Adipocyte (in vitro differentiated cells): ENCODE results near the gene STX1B.
A peak's percentile ranks its signal among the peaks of the same experiment; 100 is the strongest.

ENCODE experiments used
- DNase-seq: peaks from one replicate; pipeline ENCODE4 v3.0.0-alpha.2; 2015; ENCODE audit warnings: low read depth
- H3K27me3 ChIP-seq: replicated peaks from 2 replicates; pipeline ENCODE4 v1.7.0; 2013; ENCODE audit warnings: mild to moderate bottlenecking, low read length, moderate library complexity; ENCODE audit not compliant: control insufficient read depth, insufficient read depth
- H3K36me3 ChIP-seq: 2 replicates; pipeline ENCODE4 v1.7.0; 2013; ENCODE audit warnings: low read length, mild to moderate bottlenecking, moderate library complexity; ENCODE audit not compliant: control insufficient read depth, insufficient read depth, severe bottlenecking
- H3K4me1 ChIP-seq: 2 replicates; pipeline ENCODE4 v1.7.0; 2013; ENCODE audit warnings: mild to moderate bottlenecking, low read length, moderate library complexity; ENCODE audit not compliant: control insufficient read depth, insufficient read depth
- H3K4me3 ChIP-seq: 2 replicates; pipeline ENCODE4 v1.7.0; 2013; ENCODE audit warnings: mild to moderate bottlenecking, low read length, moderate library complexity
- H3K9ac ChIP-seq: 2 replicates; pipeline ENCODE4 v1.7.0; 2013; ENCODE audit warnings: mild to moderate bottlenecking, low read length, moderate library complexity
- H3K9me3 ChIP-seq: 2 replicates; pipeline ENCODE4 v1.7.0; 2013; ENCODE audit warnings: mild to moderate bottlenecking, low read length, moderate library complexity; ENCODE audit not compliant: control insufficient read depth

STX1B gene

DNA sequence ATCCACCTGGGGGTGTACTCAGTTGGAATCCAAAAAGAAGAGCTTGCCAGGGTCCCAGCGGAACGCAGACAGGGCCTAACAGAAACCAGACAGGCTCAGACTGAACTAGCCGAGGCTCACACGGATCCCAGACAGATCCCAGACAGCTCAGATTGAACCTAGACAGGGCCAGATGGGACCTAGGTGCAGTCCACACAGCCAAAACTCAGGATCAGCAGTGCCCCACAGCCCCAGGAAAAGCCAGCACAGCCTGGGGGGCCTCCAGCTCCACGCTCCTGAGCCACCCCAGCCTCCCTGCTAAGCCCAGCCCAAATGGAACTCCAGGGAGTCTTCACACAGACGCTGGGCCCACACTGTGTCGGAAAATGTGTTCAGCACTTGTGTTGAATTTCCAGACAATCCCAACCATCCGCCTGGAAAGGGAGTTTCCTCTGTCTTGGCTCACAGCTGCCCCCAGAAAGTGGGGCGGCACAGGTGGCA is 7.5 kb downstream of the STX1B start:
- Histone ChIP-seq H3K36me3 (no peaks in the 10 kb centered on the region), H3K4me1 (peaks cover 28% of the 10 kb centered on the region), H3K9me3 (no peaks in the 10 kb centered on the region), H3K27me3 (no peaks in the 10 kb centered on the region), H3K4me3 (no peak overlapping the region), H3K9ac (no peak overlapping the region)
- DNase-seq: no peak

GRCh38 chr16:31002250-31002700 is 8.2 kb downstream of the STX1B start:
- Histone ChIP-seq H3K4me3 (no peak overlapping the region), H3K9ac (no peak overlapping the region), H3K9me3 (no peaks in the 10 kb centered on the region), H3K4me1 (peaks cover 34% of the 10 kb centered on the region), H3K36me3 (no peaks in the 10 kb centered on the region), H3K27me3 (no peaks in the 10 kb centered on the region)
- no peak for DNase-seq

DNA sequence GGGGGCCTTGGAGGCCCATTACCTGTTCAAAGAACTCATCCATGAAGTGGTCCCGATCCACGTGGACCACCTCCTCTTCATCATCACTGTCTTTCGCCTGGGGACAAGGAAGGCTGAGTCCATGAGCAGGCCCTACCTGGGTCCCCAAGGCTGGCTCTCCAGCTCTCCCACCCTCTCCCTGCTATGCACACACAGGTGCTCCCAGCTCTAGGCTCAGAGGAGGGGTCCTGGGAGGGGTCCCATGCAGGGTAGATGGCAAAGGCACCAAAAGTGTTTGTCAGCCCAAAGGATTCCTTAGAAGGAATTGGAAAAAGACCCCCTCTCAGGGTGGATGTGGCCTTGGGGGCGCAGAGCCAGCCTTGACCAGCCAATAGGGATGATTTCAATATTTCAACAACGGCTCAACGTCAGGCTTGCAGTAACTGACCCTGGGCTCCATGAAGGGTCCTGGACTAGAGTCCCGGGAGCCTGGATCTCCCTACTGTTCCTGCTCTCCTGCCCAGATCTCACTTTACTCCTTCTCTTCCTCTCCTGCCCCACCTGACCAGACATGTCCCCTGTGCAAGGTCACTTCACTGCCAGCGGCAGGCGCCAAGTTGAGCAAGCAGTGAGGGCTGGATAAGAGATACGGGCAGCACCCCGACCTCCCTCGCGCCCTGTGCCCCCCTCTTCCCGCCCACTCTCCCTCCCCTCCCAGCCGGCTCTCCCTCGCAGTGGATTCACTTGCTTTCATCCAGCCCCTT is 8.8 kb downstream of the STX1B start:
- Histone ChIP-seq H3K4me1 (peaks cover 34% of the 10 kb centered on the region), H3K9ac (no peak overlapping the region), H3K4me3 (no peak overlapping the region), H3K36me3 (no peaks in the 10 kb centered on the region), H3K9me3 (no peaks in the 10 kb centered on the region), H3K27me3 (no peaks in the 10 kb centered on the region)
- no peak for DNase-seq

- Histone ChIP-seq H3K27me3 (no peaks in the 10 kb centered on the region), H3K4me3 (no peak overlapping the region), H3K9me3 (no peaks in the 10 kb centered on the region), H3K9ac (no peak overlapping the region), H3K36me3 (no peaks in the 10 kb centered on the region), H3K4me1 (peaks cover 36% of the 10 kb centered on the region)
- DNase-seq: no peak
Observed at GRCh38 chr16:31000671-31001382, 9.6 kb downstream of the STX1B start.

- Histone ChIP-seq H3K9me3 (no peaks in the 10 kb centered on the region), H3K4me3 (no peak overlapping the region), H3K27me3 (no peaks in the 10 kb centered on the region), H3K9ac (peak overlapping the region; percentile 59), H3K36me3 (no peaks in the 10 kb centered on the region), H3K4me1 (peaks cover 36% of the 10 kb centered on the region)
- DNase-seq: peak; percentile 18
Observed at GRCh38 chr16:30998852-30999761, 11.3 kb downstream of the STX1B start.

DNA sequence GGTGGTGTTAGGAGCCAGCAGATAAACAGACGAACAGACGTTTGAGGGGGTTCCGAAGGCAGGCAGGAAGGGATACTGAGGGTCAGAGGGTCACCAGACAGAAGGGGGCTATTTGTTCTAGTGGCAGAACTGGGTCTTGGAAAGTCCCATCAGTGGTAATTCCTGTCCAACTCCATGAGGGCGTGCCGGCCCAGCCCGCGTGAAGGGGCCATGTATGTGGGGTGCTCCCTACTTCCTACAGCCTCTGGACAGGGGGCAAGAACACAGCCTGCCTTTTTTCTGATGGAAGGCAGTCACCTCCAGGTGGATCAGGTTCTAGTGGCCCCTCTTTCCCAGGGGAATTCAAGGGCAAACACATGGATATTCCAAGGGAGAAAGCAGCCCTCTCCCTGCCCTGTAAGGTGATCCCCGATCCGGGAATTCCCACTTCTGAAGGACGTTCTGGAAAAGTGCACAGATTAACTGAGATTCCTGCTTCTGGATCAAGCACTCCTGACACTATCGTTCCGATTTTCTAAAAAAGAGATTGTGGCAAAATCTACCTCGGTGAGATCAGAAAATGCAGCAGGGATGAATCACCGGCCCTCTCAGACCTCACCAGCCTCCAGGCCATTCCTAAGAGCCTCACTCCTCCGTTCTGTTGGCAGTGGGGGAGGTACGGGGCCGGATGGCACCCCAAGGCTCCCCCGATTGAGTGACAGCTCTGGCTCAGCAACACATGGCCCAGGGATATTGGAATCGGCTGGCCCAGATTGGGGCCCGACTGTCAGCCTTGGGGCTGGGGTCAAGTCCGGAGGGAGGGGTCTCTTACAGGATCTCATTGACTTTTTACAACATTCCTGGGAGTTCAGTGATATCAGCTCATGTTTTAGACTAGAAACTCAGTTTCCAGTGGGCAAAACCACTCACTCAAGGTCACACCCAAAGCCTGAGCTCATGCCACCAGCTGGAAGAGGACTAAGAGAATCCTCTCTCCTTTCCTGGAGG is 12.4 kb downstream of the STX1B start:
- H3K9me3 ChIP-seq: no peaks in the 10 kb centered on the region
- peak overlapping the region; percentile 81 for H3K9ac ChIP-seq
- peaks cover 36% of the 10 kb centered on the region for H3K4me1 ChIP-seq
- peak overlapping the region; percentile 73 for H3K4me3 ChIP-seq
- no peaks in the 10 kb centered on the region for H3K36me3 ChIP-seq
- no peaks in the 10 kb centered on the region for H3K27me3 ChIP-seq
- DNase-seq: peak; percentile 87

- Histone ChIP-seq H3K9me3 (no peaks in the 10 kb centered on the region), H3K27me3 (no peaks in the 10 kb centered on the region), H3K36me3 (no peaks in the 10 kb centered on the region), H3K9ac (peak overlapping the region; percentile 81), H3K4me1 (peaks cover 33% of the 10 kb centered on the region), H3K4me3 (peak overlapping the region; percentile 79)
- peak; percentile 87 for DNase-seq
Observed at GRCh38 chr16:30996985-30997724, 13.3 kb downstream of the STX1B start.

DNA sequence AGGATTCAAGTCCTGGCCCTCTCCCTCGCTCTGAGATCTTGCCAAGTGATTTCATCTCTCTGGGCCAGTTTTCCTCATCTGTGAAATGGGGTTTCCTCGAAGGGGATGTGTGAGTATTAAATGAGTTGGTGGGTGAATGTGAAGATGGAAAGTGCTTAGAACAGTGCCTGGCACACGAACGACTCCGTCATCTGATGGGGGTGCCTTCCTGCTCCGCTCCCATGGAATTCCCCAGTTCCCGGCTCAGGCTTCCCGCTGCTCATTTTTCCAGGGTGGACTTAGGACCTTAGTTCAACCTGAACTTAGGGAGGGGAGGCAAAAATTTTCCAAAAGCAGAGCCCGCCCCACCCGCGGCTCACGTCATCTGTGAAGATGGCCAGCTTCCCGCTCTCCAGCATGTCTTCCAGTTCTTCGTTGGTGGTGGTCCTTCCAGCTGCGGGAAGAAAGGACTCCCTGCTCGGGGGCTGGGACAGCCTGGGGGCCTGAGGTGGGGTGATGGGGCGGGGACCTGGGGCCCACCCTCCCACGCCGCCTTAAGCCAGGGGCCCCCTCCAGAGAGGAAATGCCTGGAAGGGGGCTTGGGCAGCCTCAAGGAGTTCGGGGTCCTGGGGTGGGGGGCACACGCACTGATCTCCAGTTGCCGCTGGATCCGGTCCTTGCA is 14.0 kb downstream of the STX1B start:
- DNase-seq: no peak
- no peaks in the 10 kb centered on the region for H3K9me3 ChIP-seq
- H3K9ac ChIP-seq: peak overlapping the region; percentile 74
- no peaks in the 10 kb centered on the region for H3K36me3 ChIP-seq
- H3K27me3 ChIP-seq: no peaks in the 10 kb centered on the region
- peaks cover 32% of the 10 kb centered on the region for H3K4me1 ChIP-seq
- peak overlapping the region; percentile 79 for H3K4me3 ChIP-seq

- Histone ChIP-seq H3K4me3 (peak overlapping the region; percentile 79), H3K36me3 (no peaks in the 10 kb centered on the region), H3K27me3 (no peaks in the 10 kb centered on the region), H3K9ac (peak overlapping the region; percentile 74), H3K9me3 (no peaks in the 10 kb centered on the region), H3K4me1 (peaks cover 32% of the 10 kb centered on the region)
- no peak for DNase-seq
Observed at GRCh38 chr16:30995927-30996323, 14.5 kb downstream of the STX1B start.
